Ureter (tissue), 1 donor: ENCODE data around the gene RPRML. TPM values are rescaled to one million over a fixed set of nuclear protein-coding genes. Genes with fewer than 3 reads are reported as not detected.
"Not testable (repeated sequence)": the region's sequence is repeated elsewhere in the genome, so short reads cannot be mapped to it uniquely, and the experiment has no call there.

Experiments
- DNase-seq: peaks from one replicate; pipeline ENCODE4 v3.0.0-alpha.2; 2020; ENCODE audit warnings: low spot score
- total RNA-seq: library from RNA; stranded (reverse); gene quantifications from one replicate; pipeline ENCODE4 v1.2.4, GENCODE V29; 2023
- donor health status: DM: yes; HTN: yes; CAD: no.

Gene RPRML
- total RNA-seq, 1 donor from 2014 or later = not detected

DNA sequence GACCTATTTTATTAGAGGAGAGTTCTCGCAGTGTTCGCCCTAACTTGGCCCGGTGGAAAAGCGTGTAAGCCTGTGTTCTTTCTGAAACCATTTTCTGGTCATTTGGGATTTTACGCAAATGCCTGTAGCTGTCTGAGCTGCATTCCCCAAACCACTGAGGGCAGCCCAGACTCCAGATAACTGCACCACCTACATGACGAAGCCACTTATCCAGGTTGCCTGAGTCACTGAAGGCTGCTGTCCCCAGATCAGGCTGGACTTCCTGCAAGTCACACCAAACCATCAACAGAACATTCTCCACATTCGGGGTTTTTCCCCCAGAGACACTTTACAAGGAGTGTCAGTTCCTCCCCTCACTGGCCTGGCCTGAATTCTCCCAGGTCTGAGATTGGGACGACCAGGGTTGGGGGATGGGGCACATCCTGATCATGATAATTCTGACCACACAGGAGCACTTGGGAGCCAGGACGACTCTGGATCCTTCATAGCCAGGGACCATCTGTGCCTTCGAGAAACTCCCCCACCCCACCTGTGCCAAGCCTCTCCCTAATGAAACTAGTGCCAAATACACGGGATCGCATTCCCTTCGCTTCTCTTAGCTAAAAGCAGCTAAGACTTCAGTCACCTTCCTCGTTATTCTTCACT, 2.3 kb downstream of the RPRML start:
- DNase-seq = no peak

DNA sequence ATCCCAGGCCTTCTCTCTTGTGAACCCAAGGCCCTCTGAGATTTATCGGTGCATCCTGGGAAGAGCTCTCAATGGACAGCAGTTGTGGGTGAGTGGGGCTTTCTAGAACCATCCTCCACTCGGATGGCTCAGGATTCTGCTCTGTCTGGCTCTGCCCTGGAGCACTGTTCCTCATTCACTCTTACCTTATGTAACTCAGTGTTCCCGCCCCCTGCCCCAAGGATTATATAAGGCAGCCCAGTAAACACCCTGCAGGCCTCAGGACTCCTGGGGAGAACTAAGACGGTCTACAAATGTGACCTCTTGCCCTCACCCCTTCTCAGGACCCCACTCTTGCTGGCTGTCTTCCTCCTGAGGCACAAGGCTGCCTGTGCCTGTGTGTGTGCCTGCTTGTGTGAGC, 3.8 kb downstream of the RPRML start:
- DNase-seq = no peak

DNA sequence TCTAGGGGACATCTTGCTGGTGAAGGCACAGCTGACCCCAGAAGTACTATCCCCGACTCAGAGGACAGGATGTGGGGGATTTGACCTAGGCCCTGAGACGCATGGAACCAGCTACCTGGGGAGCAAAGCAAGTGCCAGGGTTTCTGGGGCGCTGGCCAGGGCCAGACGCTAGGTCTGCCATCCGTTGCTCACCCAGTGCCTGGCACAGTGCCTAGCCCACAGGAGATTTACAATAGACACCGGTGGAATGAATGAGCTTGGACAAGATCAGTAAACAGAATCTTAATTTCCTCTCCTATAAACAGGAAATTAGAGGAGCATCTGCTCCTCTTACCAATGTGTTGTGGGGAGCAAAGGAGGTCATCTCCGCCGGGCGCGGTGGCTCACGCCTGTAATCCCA, 5.0 kb downstream of the RPRML start:
- no peak for DNase-seq

DNA sequence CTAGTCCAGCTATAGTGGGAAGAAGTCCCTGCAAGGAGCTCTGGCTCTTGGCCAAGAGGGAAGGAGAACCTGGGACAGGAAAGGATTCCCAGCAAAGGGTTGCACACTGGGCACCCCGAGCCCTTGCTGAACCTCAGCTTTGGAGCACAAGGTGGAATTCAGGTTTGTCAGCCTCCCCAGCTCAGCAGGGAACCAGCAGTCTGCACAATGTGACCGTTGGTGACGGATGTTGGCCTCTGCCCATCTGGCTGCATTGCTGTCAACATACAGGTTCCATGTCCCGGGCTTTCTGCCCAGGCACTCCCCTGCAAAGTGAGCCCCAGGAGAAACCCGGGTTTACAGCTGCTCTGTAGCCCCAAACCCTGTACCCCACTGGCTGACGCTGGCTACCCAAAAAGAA, 6.7 kb downstream of the RPRML start:
- no peak for DNase-seq

DNA sequence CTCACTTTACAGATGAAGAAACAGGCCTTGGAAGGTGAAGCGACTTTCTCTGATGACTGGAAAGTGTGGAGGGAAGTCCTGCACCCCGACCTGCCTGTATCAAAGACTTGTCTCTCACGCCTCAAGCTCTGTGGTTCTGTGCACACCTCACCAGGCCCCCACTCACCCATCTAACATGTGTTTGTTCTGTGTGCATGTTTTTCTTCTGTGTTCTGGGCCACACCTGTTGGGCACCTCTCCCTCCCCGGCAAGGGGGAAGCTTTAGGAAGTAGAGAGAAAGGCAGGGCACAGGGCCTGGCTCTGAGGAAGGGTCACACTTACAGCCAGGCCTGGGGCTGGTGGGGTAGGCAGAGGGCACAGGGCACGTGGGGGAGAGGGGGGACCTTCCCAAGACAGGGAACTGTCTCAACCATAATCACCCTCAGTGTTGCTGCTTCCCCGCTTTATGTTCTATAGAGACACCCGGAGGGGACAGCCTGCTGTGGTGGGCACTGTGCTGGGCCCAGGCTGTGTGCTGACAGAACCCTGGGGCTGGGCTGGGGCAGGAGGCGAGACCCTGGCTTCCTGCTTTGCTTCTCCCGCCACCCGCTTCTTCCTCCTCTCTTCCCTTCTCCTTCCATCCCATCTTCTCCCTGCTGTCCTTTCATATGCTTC, 7.3 kb downstream of the RPRML start:
- DNase-seq = no peak

DNA sequence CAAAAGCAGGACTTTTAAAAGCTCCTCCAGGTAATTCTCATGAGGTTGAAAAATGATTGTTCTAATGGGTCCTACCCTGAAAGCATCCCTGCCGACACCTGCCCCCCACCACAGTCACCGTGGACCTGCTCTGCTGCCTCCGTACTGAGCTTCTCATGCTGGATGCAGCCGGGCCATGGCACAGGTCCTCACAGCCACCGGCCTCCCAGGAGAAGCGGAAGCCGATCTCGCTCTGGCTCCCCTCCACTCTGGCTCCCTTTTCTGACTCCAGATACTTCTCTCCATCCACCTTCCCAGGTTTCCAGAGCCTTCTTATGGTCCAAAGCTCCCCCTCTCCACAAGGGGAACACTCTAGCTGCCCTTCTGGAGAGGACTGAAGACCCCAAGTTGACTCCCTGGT, 10.2 kb downstream of the RPRML start:
- no peak for DNase-seq

DNA sequence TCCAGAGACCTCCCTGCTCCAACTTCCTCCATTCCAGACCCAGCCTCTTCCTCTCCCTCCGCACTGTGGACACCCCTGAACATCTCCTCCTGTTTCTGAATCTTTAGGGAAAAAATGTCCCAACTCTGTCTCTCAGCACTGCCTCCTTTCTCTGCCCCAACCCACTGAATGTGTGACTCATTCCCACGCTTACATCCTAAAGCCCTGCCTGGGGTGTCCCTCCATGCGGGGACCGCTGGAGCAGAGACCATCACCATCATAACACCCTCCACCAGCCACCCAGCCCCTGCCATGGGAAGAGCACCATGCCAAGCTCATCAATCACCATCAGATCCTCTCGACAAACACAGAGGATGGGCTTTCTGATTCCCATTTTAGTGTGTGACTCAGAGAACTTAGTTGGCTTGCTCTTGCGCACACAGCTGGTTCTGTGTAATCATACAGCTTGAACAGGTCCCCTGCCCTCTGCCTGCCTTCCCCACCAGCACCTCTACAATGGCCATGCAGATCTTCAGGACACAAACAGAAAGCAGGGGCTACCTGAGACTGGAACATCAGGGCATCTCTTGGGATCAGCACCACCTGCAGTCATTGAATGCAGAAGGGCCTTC, 10.7 kb downstream of the RPRML start:
- DNase-seq = no peak

DNA sequence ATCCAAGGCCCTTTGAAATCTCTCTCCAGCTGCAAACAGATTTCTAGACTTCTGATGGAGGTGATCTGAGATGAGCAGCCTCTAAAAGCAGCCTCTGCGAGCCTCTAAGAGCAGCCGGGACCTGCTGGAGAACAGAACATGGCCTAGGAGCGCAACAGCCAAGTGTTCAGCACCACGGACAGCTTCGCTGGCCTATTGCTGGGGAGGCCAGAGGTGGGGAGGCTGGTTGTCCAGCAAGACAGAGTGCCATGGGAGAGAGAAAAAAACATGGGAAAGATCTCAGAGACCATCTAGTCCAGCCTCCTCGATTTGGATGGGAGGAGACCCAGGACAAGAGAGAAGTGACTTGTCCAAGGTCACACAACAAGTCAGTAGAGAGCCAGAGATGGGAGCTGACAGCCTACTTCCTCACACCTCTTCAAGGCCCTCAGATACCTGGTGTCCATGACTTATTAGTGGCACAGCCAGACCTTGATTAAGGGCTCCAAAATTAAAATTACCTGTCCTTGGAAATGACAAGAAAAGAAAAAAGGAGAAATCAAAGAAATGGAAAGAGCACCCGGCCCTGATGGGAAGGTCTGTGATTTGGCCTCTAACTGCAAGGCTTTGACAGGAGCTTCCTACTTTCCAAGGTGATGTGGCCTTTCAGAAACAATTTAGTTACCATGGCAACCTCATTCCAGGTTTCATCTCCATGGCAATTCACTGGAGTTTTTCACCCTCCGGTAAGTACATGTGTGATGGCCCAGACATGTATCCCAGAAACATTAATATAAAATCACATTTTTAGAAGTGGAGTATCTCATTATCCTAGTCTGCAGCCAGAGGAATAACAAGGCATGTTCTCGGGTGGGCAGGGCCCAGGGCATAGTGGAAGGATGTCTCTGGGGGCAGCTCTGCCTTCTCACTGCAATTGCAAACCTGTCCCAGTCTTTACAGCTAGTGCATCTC, 14.5 kb downstream of the RPRML start:
- no peak for DNase-seq

DNA sequence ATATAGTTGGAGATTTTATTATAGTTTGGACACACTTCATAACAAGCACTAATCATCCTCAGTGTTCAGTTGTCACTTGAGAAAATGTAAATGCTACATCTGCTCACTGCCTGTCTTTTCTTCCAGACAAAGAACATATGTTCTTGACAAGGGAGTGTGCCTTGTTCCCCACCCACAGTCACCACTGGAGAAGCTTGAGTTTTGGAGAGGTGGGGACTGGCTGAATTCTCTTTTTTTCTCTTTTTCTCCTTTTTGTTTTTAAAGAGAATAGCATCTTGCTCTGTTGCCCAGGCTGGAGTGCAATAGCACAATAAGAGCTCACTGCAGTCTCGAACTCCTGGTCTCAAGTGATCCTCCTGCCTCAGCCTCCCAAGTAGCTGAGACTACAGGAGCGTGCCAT, 15.5 kb downstream of the RPRML start:
- no peak for DNase-seq

DNA sequence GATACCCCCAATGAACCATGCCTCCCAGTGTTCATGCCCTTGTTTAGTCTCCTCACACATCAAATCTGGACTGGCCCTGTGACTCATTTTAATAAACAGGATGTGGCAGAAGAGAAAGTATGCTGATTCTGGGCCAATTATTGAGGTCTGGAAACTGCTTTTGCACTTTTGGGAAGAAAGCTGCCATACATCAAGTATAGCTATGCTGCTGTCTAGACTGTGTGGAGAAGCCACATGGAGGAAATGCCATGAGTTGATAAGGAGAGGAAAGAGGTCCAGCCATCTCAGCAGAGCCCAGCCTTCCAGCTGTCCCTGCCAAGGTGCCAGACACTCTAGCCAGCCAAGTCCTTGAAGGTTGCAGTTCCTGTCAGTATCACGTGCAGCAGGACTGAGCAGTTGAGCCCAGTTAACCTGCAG, 16.7 kb downstream of the RPRML start:
- no peak for DNase-seq

DNA sequence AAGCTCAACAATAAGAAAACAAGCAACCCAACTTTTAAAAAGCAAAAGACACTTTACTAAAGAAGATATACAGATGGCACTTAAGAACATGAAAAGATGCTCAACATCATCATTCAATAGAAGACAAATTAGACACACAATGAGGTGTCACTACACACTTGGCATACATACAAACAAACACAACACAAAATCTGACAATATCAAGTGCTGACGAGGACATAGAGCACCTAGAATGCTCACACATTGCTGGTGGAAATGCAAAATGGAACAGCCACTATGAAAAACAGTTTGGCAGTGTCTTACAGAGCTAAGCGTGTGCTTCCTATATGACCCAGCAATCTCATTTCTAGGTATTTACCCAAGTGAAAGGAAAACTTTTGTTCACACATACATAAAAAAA, 18.9 kb downstream of the RPRML start:
- DNase-seq = no peak

DNA sequence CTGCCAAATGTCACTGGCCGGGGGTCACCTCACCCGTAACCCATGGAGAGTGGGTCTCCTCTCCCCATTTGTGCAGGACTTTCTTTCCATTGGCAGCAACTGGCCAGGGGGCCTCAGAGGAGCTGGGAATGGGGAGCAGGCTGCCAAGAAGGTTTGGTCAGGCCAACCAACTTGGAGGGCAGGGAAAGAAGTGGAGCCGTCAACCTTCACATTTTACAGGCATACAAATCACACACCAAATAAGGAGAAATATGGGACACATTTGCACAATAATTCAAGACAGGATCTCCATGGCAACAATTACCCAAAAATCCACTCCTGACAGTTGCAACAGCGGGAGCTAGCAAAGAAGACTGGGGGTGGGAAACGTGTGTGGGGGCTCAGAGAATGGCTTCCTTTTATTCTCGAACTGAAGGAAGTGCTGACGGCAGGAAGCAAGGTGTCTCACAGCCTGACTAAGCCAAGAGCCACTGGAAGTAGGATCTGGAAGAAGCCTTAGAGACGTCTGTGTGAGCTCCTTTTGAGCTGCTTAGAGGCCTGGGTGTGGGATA, 20.9 kb downstream of the RPRML start:
- no peak for DNase-seq

DNA sequence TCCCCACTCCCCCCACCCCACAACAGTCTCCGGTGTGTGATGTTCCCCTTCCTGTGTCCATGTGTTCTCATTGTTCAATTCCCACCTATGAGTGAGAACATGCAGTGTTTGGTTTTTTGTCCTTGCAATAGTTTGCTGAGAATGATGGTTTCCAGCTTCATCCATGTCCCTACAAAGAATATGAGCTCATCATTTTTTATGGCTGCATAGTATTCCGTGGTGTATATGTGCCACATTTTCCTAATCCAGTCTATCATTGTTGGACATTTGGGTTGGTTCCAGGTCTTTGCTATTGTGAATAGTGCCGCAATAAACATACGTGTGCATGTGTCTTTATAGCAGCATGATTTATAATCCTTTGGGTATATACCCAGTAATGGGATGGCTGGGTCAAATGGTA, 25.9 kb downstream of the RPRML start:
- DNase-seq = not testable (repeated sequence)

DNA sequence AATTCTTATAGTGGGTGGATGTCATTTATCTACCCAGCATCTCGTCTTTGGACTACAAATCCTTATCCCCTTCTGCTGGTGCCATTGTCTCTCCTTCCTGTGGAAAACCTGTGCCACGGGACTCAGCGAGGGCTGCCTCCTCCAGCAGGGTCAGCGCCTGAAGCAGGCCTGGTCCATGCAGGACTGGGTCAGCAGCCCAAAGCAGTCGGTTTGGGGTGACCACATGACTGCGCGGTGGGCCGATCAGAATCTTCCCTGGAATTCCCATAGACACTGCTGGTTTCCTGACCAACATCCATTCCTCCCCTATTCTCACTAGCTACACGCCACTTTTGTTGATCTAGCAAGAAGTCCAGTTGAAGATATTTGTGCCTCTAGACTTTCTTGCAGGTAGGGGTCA, 26.9 kb downstream of the RPRML start:
- no peak for DNase-seq

DNA sequence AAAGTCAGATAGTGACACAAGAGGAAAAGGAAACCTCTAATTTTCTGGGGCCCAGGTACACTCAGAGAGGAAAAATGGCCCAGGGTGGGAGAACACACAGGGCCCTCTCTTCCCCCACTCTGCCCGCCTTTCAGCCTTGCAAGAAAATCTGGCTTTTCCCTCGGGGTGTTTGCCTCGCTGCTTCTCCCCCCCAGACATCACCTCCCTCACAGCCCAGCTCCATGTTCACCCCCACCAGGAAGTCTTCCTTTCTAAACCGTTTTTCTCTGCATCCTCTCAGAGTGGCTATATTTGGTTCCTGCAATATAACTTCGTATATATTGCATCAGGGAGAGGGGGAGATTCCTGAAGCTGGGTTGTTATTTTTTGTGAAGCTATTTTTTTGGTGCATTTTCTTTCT, 27.3 kb downstream of the RPRML start:
- DNase-seq = no peak

DNA sequence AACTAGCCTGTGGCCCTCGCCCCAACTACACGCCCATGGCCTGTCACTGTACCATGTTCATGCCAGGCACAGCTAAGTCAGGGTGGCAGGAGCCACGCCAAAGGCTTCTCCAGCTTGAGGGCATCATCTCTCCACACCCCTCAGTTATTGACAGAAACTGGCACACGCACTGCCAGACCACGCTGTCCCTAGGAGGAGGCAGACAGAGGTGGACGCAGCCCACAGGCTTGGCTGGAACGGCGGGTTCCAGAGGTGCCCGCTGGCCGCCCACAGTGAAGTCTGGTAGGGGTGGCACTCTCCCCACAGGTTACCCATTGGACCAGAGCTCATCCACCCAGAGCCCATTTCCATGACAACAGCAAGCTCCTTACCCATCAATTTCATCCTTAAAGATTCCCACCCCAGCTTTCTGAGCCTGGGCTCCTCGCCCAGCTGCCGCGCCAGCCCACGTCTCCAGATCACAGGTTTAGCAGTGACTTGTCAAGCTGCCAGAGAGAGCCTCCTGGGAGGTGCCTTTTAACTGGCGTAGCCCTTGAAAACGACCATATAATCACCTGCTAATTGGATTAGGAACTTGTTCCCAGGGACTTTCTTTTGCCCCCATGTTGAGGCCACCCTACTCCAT, 27.9 kb downstream of the RPRML start:
- DNase-seq = no peak

DNA sequence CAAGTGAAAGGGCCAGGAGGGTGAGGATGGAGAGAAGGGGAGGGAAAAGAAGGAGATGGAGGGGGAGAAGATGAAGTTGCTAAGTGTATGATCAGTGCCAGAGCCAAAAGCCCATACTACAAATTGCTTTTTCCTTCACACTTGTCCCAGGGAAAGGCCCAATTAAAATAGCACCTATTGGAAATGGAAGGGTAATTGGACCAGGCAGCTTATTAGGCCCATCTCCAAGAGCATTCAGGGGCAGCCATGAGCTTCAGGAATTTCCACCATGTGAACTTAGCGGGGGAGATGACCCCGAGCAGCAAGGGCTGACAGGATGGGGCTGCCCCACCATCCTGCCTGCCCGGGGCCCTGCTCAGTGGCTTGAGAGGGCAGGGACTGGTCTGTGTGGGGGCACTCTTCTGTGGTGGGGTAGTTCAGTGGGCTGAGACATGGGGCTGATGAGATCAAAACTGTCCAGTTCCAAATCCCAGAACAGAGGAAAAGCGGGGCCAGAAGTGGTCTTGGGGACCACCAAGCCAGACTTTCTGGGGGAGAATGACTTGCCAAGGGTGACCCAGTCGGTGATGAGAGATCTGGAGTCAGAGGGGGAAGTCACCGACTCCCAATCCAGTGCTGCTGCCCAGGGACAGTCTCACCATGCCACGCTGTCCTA, 28.6 kb downstream of the RPRML start:
- no peak for DNase-seq

DNA sequence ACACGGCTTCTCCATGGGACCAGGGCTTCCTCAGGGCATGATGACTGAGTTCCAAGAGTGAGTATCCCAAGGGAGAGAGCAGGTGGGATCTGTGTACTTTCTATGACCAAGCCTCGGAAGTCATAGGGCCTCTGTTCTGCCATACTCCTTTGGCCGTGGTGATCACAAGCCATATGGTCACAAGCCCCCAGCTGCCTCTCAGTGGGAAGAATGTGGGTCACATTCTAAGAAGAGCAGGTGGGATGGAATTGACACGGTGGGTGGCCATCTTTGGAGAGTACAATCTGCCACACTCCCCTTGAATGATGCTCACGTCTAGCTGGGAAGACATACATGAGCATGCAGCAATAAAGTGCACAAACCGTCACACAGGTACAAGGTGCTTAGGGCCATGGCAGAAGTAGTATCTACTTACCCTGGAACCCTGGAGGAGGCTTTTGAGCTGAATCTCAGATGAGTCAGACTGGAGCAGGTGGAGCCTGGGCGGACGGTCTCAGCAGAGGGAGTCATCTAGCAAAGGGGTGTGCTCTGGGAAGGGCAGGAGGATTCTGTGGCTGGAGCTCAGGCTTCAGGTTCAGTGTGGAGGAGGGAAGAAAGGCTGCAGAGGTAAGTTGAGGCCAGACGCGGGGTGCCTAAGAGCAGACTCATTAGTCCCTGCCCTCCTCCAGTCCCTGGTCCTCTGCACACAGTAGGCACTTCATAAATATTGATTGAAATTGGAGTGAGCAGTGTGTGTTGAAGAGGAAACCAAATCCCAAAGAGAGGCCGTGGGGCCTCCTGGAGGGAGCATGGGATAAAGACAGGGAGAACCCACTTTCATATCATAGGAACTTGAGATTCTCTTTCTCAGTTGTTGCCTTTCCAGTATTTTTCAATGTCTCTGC, 29.5 kb downstream of the RPRML start:
- no peak for DNase-seq

DNA sequence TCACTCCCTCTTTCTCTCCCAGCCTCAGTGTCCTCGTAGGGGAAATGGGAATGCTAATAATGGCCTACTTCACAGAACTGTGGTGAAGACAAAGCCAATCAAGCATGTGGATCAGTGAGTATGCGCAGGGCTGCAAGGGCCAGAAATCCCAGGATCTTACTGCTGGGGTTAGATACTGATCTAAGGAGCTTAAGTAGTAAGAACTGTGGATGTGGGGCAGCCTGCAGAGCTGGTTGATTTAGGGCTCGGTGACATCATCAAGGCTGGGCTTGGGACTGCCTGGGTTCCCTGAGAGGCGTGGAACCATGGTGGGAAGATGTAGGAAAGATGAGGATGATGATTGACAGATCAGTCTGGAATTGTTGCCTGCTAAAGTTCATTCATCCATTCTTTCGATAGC, 30.5 kb downstream of the RPRML start:
- DNase-seq = no peak

DNA sequence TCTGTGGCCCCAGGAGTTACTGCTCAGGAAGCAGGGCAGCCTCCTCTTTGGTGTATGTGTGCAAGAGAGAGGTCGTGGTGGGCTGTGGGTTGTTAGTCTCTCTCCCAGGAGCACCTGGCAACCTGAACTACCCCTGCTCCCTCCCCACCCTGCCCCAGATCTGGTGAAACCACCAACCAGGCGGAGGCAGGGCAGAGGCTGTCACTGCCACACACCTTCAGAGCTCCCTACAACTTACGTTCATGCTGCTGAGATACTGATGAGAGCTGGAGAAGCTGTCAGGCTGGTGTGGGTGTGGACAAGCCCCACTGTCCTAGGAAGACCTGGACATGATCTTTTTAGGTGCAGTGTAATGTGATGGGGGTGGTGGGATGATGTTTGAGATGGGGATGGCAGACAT, 31.8 kb downstream of the RPRML start:
- no peak for DNase-seq
